OCI-LY3 (cell line): ENCODE measurements around the gene CHD6.

Experiments
- H2AFZ ChIP-seq: fragments of 200-600, 300-600 bp; shearing (Covaris generic); 2 replicates; pipeline ENCODE4 v1.6.0; 2014; ENCODE audit warnings: antibody characterized with exemption, low read depth, low read length
- H3K27ac ChIP-seq: fragments of 200-600, 300-600 bp; sonication (generic); 2 replicates; pipeline ENCODE4 v1.5.1; 2014; ENCODE audit warnings: mild to moderate bottlenecking, low read length, moderate library complexity, mixed read lengths
- H3K27me3 ChIP-seq: fragments of 200-600, 300-600 bp; sonication (generic); 2 replicates; pipeline ENCODE4 v1.6.1; 2014; ENCODE audit warnings: low read depth, low read length, mixed read lengths
- H3K36me3 ChIP-seq: fragments of 200-600, 300-600 bp; sonication (generic); replicated peaks from 2 replicates; pipeline ENCODE3; 2014; ENCODE audit warnings: low read depth, low read length, mixed read lengths
- H3K4me1 ChIP-seq: fragments of 300-600, 200-600 bp; sonication (generic); 2 replicates; pipeline ENCODE4 v1.6.1; 2014; ENCODE audit warnings: low read length, mixed read lengths
- H3K4me2 ChIP-seq: fragments of 200-600, 300-600 bp; sonication (generic); 2 replicates; pipeline ENCODE4 v1.6.1; 2014; ENCODE audit warnings: low read length, mixed read lengths
- H3K4me3 ChIP-seq: fragments of 300-600, 200-600 bp; sonication (generic); 2 replicates; pipeline ENCODE4 v1.5.1; 2014; ENCODE audit warnings: antibody characterized with exemption, mild to moderate bottlenecking, low read length, moderate library complexity
- H3K79me2 ChIP-seq: fragments of 300-600, 200-600 bp; shearing (Covaris generic); 2 replicates; pipeline ENCODE4 v1.6.1; 2014; ENCODE audit warnings: mild to moderate bottlenecking, low read length, mixed read lengths
- H3K9ac ChIP-seq: fragments of 300-600, 200-600 bp; shearing (Covaris generic); 2 replicates; pipeline ENCODE4 v1.6.0; 2014; ENCODE audit warnings: mild to moderate bottlenecking, low read length, moderate library complexity
- H3K9me3 ChIP-seq: fragments of 200-600, 300-600 bp; shearing (Covaris generic); 2 replicates; pipeline ENCODE4 v1.6.1; 2014; ENCODE audit warnings: low read length, mixed read lengths; ENCODE audit not compliant: insufficient read depth
- H4K20me1 ChIP-seq: fragments of 200-600, 300-600 bp; sonication (generic); 2 replicates; pipeline ENCODE4 v1.6.1; 2016; ENCODE audit warnings: low read length, mixed read lengths; ENCODE audit not compliant: insufficient read depth
- EZH2phosphoT487 ChIP-seq: fragments of 200-600 bp; shearing (Covaris generic); IDR thresholded peaks from 2 replicates; pipeline ENCODE4 v1.6.1; 2018; ENCODE audit warnings: antibody characterized with exemption, mixed run types, low read depth
- TF ChIP-seq, protein P1 (sequence below): fragments of 200-600, 300-600 bp; sonication (generic); IDR thresholded peaks from 2 replicates; pipeline ENCODE4 v1.5.1; 2014; ENCODE audit warnings: antibody characterized with exemption, low read length, low read depth

The CHD6 gene

GRCh38 chr20:41364236-41364855 is 253.8 kb downstream of the CHD6 start:
- Histone ChIP-seq H3K9ac (no peak overlapping the region), H3K27ac (no peak overlapping the region), H4K20me1 (no peaks in the 10 kb centered on the region), H3K4me2 (no peak overlapping the region), H3K79me2 (no peaks in the 10 kb centered on the region), H3K9me3 (no peaks in the 10 kb centered on the region), H3K4me3 (no peak overlapping the region), H3K36me3 (no peaks in the 10 kb centered on the region), H3K4me1 (peaks cover 4% of the 10 kb centered on the region), H3K27me3 (no peaks in the 10 kb centered on the region), H2AFZ (no peak overlapping the region)
- TF ChIP-seq, protein P1, sequence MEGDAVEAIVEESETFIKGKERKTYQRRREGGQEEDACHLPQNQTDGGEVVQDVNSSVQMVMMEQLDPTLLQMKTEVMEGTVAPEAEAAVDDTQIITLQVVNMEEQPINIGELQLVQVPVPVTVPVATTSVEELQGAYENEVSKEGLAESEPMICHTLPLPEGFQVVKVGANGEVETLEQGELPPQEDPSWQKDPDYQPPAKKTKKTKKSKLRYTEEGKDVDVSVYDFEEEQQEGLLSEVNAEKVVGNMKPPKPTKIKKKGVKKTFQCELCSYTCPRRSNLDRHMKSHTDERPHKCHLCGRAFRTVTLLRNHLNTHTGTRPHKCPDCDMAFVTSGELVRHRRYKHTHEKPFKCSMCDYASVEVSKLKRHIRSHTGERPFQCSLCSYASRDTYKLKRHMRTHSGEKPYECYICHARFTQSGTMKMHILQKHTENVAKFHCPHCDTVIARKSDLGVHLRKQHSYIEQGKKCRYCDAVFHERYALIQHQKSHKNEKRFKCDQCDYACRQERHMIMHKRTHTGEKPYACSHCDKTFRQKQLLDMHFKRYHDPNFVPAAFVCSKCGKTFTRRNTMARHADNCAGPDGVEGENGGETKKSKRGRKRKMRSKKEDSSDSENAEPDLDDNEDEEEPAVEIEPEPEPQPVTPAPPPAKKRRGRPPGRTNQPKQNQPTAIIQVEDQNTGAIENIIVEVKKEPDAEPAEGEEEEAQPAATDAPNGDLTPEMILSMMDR: no peak
- no peak for TF ChIP-seq EZH2phosphoT487

DNA sequence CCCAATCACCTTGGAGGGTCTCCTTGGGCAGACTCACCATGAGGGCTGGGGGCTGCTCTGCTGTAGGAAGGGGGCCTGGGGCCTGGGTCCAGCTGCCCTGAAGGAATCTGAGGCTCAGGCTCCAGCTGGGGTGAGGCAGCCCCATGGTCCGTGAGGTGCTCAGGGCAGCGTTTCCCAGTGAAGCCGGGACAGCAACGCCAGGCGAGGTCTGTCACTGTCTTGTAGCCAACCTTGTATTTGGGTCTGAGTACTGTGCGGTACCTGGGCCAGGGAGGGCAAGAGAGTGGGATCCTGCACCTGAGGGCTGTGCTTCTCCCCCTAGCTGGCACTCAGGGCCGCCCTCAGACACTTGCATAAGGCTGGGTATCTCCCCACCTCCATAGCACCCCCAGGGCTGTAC is 254.6 kb downstream of the CHD6 start:
- H3K9me3 ChIP-seq: no peaks in the 10 kb centered on the region
- H3K4me2 ChIP-seq: no peak overlapping the region
- H2AFZ ChIP-seq: no peak overlapping the region
- no peak overlapping the region for H3K27ac ChIP-seq
- H3K4me3 ChIP-seq: no peak overlapping the region
- H3K27me3 ChIP-seq: no peaks in the 10 kb centered on the region
- H3K36me3 ChIP-seq: no peaks in the 10 kb centered on the region
- H3K4me1 ChIP-seq: no peaks in the 10 kb centered on the region
- H3K9ac ChIP-seq: no peak overlapping the region
- no peak for TF ChIP-seq EZH2phosphoT487
- TF ChIP-seq, protein P1: no peak
- H4K20me1 ChIP-seq: no peaks in the 10 kb centered on the region
- no peaks in the 10 kb centered on the region for H3K79me2 ChIP-seq

- no peaks in the 10 kb centered on the region for H3K36me3 ChIP-seq
- no peak overlapping the region for H3K9ac ChIP-seq
- no peak overlapping the region for H3K4me3 ChIP-seq
- H3K79me2 ChIP-seq: no peaks in the 10 kb centered on the region
- no peak overlapping the region for H3K4me2 ChIP-seq
- no peak overlapping the region for H2AFZ ChIP-seq
- H3K27ac ChIP-seq: no peak overlapping the region
- TF ChIP-seq, protein P1: no peak
- no peak for TF ChIP-seq EZH2phosphoT487
- no peaks in the 10 kb centered on the region for H4K20me1 ChIP-seq
- no peaks in the 10 kb centered on the region for H3K9me3 ChIP-seq
- H3K27me3 ChIP-seq: no peaks in the 10 kb centered on the region
- no peaks in the 10 kb centered on the region for H3K4me1 ChIP-seq
Observed at GRCh38 chr20:41362748-41363140, 255.4 kb downstream of the CHD6 start.

GRCh38 chr20:41361757-41362747 is 256.1 kb downstream of the CHD6 start:
- H3K4me3 ChIP-seq: no peak overlapping the region
- no peak overlapping the region for H2AFZ ChIP-seq
- H3K4me1 ChIP-seq: no peaks in the 10 kb centered on the region

More at GRCh38 chr20:41361757-41362747, 256.1 kb downstream of the CHD6 start:
- TF ChIP-seq, protein P1: no peak
- TF ChIP-seq EZH2phosphoT487: no peak
- Histone ChIP-seq H3K27ac (no peak overlapping the region), H3K9ac (no peak overlapping the region), H3K79me2 (no peaks in the 10 kb centered on the region), H3K27me3 (no peaks in the 10 kb centered on the region), H3K9me3 (no peaks in the 10 kb centered on the region), H4K20me1 (no peaks in the 10 kb centered on the region), H3K4me2 (no peak overlapping the region), H3K36me3 (no peaks in the 10 kb centered on the region)
